ENCODE results near the gene RAB34.
"Not testable (repeated sequence)": the region's sequence is repeated elsewhere in the genome, so short reads cannot be mapped to it uniquely, and the experiment has no call there.

RAB34 gene

DNA sequence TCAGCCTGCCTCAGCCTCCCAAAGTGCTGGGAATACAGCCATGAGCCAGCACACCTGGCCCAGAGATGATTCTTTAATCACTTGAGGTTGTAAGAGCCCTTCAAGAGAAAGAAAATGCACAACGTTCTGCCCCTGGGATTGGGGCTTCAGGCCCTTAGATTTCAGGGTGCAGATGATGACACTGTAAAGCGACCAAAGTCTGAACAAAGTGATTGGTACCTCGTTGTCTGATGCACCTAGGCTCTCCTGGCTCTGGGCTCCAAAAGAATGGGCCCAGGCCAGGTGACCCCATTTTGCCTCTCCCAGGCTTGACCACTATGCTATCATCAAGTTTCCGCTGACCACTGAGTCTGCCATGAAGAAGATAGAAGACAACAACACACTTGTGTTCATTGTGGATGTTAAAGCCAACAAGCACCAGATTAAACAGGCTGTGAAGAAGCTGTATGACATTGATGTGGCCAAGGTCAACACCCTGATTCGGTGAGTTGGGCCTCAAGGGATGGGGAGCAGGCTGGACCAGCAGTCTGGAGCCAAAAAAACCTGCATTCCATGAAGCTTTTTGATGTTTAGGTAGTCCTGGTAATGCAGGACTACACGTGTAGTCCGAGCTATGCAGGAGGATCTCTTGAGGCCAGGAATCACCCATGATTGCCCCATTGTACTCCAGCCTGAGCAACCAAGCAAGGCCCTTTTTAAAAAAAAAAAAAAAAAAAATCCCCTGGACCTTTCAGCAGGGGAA lies 4.9 kb upstream of the RAB34 start:
- TF ChIP-seq, protein P1, sequence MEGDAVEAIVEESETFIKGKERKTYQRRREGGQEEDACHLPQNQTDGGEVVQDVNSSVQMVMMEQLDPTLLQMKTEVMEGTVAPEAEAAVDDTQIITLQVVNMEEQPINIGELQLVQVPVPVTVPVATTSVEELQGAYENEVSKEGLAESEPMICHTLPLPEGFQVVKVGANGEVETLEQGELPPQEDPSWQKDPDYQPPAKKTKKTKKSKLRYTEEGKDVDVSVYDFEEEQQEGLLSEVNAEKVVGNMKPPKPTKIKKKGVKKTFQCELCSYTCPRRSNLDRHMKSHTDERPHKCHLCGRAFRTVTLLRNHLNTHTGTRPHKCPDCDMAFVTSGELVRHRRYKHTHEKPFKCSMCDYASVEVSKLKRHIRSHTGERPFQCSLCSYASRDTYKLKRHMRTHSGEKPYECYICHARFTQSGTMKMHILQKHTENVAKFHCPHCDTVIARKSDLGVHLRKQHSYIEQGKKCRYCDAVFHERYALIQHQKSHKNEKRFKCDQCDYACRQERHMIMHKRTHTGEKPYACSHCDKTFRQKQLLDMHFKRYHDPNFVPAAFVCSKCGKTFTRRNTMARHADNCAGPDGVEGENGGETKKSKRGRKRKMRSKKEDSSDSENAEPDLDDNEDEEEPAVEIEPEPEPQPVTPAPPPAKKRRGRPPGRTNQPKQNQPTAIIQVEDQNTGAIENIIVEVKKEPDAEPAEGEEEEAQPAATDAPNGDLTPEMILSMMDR (IDR thresholded peaks at IDR 0.05; ENCODE audit: low read depth, low read length): no peak
- H3K4me3 ChIP-seq (ENCODE audit: low read depth, low read length): no peak overlapping the region
- in situ Hi-C loops (cut with HindIII; ENCODE audit: low sequenced_read_pairs): no loop called here
- DNase-seq (ENCODE audit: low read depth, low spot score): no peak

DNA sequence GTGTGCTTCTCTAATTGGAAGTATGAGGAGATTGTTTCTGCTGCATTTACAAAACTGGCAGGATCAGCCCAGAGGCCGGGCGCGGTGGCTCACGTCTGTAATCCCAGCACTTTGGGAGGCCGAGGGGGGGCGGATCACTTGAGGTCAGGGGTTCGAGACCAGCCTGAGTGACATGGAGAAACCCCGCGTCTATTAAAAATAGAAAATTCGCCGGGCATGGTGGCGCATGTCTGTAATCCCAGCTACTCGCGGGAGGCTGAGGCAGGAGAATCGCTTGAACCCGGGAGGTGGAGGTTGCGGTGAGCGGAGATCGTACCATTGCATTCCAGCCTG lies 3.3 kb upstream of the RAB34 start:
- in situ Hi-C loops (cut with HindIII; ENCODE audit: low sequenced_read_pairs); DNase-seq (ENCODE audit: low read depth, low spot score): not testable (repeated sequence)
- H3K4me3 ChIP-seq (ENCODE audit: low read depth, low read length): peak overlapping the region; percentile 98

DNA sequence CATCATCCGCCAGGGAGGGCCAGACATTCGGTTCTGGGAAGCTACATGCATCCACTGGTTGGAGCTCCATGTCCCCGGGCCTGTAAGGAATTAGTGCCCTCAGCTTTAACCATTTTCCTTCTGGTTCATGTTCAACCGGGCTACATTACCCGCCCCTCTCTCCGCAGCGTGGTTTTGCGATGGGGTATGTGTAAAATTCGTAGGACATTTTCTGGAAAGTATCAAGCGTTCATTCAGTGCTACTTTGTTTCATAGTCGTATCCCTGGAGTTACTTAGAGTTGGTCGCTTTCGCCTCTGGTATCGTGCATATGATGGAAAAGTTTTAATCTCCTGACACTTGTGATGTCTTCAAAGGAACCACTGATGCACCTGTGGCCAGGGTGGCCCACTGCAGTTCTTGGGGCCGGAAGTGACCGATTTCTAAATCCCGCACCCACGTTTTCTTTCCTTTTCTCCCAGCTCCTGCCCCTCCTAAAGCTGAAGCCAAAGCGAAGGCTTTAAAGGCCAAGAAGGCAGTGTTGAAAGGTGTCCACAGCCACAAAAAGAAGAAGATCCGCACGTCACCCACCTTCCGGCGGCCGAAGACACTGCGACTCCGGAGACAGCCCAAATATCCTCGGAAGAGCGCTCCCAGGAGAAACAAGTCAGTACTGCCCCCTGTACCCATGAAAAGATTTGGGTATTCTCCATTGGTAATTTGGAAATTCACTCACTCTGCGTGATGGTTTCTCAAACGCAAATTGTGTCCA lies 2.8 kb upstream of the RAB34 start:
- TF ChIP-seq, protein P1 (IDR thresholded peaks at IDR 0.05; ENCODE audit: low read depth, low read length): no peak
- DNase-seq (ENCODE audit: low read depth, low spot score): no peak
- in situ Hi-C loops (cut with HindIII; ENCODE audit: low sequenced_read_pairs): no loop called here
- peak overlapping the region; percentile 98 for H3K4me3 ChIP-seq (ENCODE audit: low read depth, low read length)

DNA sequence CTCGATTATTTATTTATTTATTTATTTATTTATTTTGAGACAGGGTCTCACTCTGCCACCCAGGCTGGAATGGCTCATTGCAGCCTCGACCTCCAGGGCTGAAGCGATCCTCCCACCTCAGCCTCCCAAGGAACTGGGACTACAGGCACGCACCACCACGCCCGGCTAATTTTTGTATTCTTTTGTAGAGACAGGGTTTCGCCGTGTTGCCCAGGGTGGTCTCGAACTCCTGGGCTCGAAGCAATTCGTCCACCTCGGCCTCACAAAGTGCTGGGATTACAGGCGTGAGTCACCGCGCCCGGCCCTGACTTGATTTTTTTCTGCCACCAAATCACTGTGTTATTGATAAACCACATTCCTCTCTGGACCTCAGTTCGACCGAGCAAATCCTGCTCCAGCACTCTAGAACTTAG lies 1.4 kb upstream of the RAB34 start:
- peak overlapping the region; percentile 98 for H3K4me3 ChIP-seq (ENCODE audit: low read depth, low read length)
- DNase-seq (ENCODE audit: low read depth, low spot score): no peak
- in situ Hi-C loops (cut with HindIII; ENCODE audit: low sequenced_read_pairs): no loop called here
- TF ChIP-seq, protein P1 (IDR thresholded peaks at IDR 0.05; ENCODE audit: low read depth, low read length): no peak

DNA sequence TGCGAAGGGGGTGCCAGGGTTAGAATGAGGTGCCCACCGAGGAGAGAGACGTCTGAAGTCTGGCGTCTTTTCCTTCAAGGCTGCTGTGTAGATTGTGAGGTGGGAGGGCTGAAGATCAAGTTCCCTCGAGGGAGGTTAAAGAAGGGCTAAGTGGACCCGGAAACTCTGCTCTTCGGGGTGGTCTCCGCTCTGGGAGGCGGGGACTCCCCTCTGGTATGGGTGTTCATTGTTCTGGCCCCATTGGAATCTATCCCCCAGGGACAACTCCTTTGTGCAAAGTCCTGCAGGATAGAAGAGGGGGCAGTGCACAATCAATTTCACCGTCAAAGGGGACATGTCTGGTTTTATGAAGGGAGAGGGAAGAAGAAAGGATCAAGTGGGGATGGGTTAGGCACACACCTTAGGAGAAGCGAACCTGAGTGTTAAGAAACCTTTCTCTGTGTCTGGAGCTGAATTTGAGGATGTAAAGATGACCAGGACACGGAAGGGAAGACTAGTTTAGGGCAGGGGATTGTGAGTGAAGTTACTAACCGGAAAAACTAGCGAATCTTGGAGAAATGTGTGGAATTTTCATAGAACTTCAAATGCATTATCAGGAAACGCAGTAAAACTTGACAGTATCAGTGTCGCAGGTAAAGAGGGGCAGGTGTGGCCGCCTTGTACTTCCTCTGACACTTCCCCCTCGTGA lies 809 bp upstream of the RAB34 start:
- no peak for DNase-seq (ENCODE audit: low read depth, low spot score)
- TF ChIP-seq, protein P1 (IDR thresholded peaks at IDR 0.05; ENCODE audit: low read depth, low read length): no peak
- H3K4me3 ChIP-seq (ENCODE audit: low read depth, low read length): peak overlapping the region; percentile 64
- in situ Hi-C loops (cut with HindIII; ENCODE audit: low sequenced_read_pairs): no loop called here

DNA sequence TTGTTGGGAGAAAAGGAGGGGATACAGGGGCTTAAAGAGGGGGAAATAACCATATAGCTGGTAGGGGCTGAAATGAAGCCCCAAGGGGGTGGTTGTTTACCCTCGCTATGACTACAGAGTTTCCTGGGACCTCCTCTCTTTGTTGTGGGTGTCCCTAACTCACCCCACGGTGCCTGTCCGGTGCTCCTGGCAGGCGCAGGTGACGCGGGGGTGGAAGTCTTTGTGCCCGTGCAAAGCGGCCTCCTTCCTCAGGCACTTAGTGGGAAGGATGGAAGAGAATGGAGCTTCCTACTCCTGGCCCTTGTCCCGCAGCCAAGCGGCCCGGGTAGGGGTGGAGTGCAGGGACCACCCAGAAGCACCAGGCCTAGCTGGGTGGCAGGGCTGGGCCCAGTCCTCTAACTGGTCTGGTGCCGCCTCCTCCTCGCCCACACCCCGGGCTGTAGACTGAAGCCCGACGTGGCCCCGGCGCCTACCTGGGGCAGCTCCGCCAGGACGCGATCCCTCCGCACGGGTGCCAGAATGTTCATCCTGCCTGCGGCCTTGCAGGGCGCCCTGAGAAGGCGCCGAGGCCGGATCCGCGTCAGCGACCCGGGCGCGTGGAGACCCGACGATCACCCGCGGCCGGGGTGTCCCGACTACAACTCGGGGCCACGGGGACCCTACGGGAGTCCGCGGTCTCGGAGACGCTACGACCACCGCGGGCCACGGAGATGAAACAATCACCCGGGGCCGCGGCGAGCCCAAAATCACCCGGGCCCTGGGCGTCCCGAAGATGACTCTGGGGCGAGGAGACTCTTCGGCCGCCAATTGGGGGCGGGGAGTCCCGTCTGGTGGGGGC lies 709 bp downstream of the RAB34 start:
- in situ Hi-C loops (cut with HindIII; ENCODE audit: low sequenced_read_pairs): no loop called here
- TF ChIP-seq, protein P1 (IDR thresholded peaks at IDR 0.05; ENCODE audit: low read depth, low read length): no peak
- DNase-seq (ENCODE audit: low read depth, low spot score): peak; percentile 50
- peak overlapping the region; percentile 64 for H3K4me3 ChIP-seq (ENCODE audit: low read depth, low read length)

Measured in astrocyte of the spinal cord (primary cell).